GM20000 (cell line): Measurements from ENCODE around the gene RBBP4.
A peak's percentile ranks its signal among the peaks of the same experiment; 100 is the strongest.
"Not testable (repeated sequence)": the region's sequence is repeated elsewhere in the genome, so short reads cannot be mapped to it uniquely, and the experiment has no call there.

ENCODE experiments used
- DNase-seq: peaks from one replicate; pipeline ENCODE4 v3.0.0; 2012; ENCODE audit warnings: low spot score
- CTCF ChIP-seq: IDR thresholded peaks from 2 replicates; pipeline ENCODE4 v1.5.1; 2012; ENCODE audit warnings: mild to moderate bottlenecking, control low read depth; ENCODE audit errors: extremely low read depth, missing control alignments

The RBBP4 gene

GRCh38 chr1:32627596-32628162 is 23.3 kb upstream of the RBBP4 start:
- no peak for TF ChIP-seq CTCF

GRCh38 chr1:32630173-32630572 is 20.8 kb upstream of the RBBP4 start:
- not testable (repeated sequence) for DNase-seq

More at GRCh38 chr1:32627596-32628162, 23.3 kb upstream of the RBBP4 start:
- DNase-seq = peak; percentile 64

DNA sequence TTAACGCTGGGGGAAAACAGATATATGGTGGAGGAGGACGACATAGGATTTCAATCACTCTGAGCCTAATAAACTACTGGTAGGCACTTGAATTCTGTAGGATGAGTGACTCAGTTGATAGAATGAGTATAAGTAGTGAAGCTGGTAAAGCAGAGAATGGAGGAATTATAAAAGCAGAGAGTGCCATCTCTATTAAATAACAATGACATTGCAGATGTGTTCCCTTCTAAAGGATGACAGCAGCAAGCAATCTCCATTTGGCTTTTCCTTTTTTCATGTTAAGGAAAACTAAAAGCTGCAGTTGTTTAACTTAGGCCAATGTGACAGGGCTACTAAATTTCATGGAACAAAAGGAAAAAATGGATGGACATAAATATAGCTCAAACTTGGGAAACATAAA is 18.2 kb upstream of the RBBP4 start:
- no peak for TF ChIP-seq CTCF

GRCh38 chr1:32635508-32636277 is 15.3 kb upstream of the RBBP4 start:
- DNase-seq = no peak
- TF ChIP-seq CTCF = no peak

More for the DNA sequence above, 18.2 kb upstream of the RBBP4 start:
- DNase-seq = no peak

DNA sequence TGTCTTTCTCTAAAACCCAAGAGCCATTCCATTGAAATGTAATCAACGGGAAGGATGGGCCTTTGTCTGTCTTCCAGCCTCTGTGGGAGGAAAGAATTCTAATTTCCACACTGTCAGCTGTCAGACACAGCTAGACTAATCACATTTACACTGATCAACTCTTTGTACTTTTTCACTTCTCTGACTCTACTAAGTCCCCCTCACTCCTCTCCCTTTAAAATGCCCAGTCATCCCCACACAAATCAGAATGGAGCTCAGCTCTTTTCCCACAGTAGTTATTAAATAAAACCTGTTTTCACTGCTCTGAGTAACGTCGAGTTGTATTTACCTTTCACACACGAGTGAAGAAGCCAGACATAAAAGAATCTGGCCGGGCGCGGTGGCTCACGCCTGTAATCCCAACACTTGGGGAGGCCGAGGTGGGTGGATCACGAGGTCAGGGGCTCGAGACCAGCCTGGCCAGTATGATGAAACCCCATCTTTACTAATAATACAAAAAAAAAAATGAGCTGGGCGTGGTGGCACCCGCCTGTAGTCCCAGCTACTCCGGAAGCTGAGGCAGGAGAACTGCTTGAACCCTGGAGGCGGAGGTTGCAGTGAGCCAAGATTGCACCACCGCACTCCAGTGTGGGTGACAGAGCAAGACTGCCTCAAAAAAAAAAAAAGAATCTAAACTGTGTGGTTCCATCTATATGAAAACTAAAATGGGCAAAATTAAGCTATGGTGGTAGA is 13.9 kb upstream of the RBBP4 start:
- DNase-seq = no peak
- no peak for TF ChIP-seq CTCF

DNA sequence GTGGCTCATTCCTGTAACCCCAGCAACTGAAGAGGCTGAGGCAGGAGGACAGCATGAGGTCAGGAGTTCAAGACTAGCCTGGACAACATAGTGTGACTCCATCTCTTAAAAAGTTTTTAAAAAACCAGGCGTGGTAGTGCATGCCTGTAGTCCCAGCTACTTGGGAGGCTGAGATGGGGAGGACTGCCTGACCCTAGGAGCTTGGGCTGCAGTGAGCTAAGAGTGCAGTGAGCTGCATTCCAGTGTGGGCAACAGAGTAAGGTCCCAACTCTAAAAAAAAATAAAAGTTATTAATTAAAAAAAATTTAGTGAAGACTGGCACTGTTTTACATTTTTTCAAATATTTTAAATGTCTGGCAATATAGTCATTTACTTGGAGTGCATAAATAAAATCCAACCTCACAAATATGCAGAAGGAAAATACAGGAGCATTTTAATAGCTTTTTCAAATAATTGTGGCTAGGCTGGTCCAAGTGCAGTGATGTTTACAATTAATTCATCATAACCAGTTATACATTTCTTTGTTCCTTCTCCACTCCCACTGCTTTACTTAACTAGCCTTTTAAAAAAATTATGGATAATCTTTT is 11.4 kb upstream of the RBBP4 start:
- no peak for DNase-seq
- no peak for TF ChIP-seq CTCF

DNA sequence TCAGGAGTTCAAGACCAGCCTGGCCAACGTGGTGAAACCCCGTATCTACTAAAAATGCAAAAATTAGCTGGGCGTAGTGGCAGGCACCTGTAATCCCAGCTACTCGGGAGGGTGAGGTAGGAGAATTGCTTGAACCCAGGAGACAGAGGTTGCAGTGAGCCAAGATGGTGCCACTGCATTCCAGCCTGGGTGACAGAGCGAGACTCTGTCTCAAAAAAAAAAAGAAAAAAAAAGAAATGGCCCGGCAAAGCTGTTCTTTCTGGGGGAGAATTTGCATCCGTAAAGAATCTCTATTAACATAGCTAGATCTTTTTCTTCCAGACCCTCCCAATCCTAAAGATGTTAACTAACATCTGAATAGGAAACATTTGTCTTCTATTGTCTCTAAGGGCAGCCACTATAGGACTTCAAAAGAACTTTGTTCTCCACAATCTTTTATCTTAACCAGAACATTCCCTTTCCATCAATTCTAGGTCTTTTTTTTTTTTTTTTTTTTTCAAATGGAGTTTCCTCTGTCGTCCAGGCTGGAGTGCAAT is 8.6 kb upstream of the RBBP4 start:
- DNase-seq = not testable (repeated sequence)

GRCh38 chr1:32644426-32644825 is 6.6 kb upstream of the RBBP4 start:
- no peak for TF ChIP-seq CTCF
- DNase-seq = no peak
